ENCODE data around the gene NVL. TPM values are rescaled to one million over a fixed set of nuclear protein-coding genes. Genes with fewer than 3 reads are reported as not detected.
"Not testable (repeated sequence)": the region's sequence is repeated elsewhere in the genome, so short reads cannot be mapped to it uniquely, and the experiment has no call there.

Gene NVL
- total and polyA plus RNA-seq, 5 donors: 9.8 to 14.4 (median 11.4) TPM

DNA sequence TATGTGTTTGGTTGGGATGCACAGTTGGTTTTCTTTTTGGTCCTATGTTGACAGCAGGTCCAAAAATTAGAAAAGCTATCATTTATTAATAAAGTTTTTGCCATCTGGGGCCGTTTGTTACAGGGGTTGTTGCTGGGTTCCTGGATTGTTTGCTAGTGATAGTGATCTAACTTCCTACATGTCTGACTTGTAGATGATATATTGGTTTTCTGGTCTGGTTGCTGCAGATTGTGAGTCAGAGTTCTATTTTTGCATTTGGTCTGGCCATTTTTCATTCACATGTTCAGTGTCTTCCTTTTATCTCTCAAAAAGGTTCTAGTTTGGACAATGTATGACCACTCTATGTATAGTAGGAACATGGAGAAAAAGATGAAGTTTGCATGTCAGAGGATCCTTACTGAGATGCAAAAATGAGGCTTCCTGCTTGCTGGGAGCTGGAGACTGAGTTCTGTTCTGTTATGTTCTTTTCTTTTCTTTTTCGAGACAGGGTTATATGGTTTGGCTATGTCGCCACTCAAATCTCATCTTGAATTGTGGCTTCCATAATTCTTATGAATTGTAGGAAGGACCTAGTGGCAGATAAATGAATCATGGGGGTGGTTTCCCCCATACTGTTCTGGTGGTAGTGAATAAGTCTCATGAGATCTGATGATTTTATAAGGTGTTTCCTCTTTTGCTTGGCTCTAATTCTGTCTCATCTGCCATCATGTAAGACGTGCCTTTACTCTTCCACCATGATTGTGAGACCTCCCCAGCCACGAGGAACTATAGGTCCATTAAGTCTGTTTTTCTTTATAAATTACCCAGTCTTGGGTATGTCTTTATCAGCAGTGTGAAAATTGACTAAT lies 4.2 kb upstream of the NVL start:
- WGBS: 52% methylated on average over 5 of the region's 5 CpGs
- ATAC-seq: no peak
- no peaks in the 10 kb centered on the region for H3K9me3 ChIP-seq (ENCODE audit: control insufficient read depth, low read length)
- H3K4me1 ChIP-seq (ENCODE audit: control insufficient read depth, insufficient read depth, low read length): no peaks in the 10 kb centered on the region
- no peak overlapping the region for H3K27ac ChIP-seq (ENCODE audit: low read length)
- intact Hi-C loops (cut with DNase I): loop anchor here in 3 of 4 donors (2.0 to 10.0 kb wide), 3 partner anchors 217 to 219 kb away; partner anchors contain the start of gene FBXO28 (in 2 of the 3)
- H3K27me3 ChIP-seq (ENCODE audit: control insufficient read depth, insufficient read depth): no peaks in the 10 kb centered on the region
- no peak for DNase-seq
- no peak overlapping the region for H3K4me3 ChIP-seq (ENCODE audit: low read length)

- 16% methylated on average over 3 of the region's 3 CpGs for WGBS
- Histone ChIP-seq H3K9me3 (ENCODE audit: control insufficient read depth, low read length) (no peaks in the 10 kb centered on the region), H3K4me1 (ENCODE audit: control insufficient read depth, insufficient read depth, low read length) (no peaks in the 10 kb centered on the region), H3K27me3 (ENCODE audit: control insufficient read depth, insufficient read depth) (no peaks in the 10 kb centered on the region), H3K27ac (ENCODE audit: low read length) (no peak overlapping the region), H3K4me3 (ENCODE audit: low read length) (no peak overlapping the region)
- ATAC-seq (peak in 1 of 2 donors; percentile 40), DNase-seq (no peak)
- intact Hi-C loops (cut with DNase I): loop anchor here in 3 of 4 donors (2.0 to 10.0 kb wide), 3 partner anchors 216 to 219 kb away; partner anchors contain the start of gene FBXO28 (in 2 of the 3)
Measured at GRCh38 chr1:224333309-224333926, 3.4 kb upstream of the NVL start.

DNA sequence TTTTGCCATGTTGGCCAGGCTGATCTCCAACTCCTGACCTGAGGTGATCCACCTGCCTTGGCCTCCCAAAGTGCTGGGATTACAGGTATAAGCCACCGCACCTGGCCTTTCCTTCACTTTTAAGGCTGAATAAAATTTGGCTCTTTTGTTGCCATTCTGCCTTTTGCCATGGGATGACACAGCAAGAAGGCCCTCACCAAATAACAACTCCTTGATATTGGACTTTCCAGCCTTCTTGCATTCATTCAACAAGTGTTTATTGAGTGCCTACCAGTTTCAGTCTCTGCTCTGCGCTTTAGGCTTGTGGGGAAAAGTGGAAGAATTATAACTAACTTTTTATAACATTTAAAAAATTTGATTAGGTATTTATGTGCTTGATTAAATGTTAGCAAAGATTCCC lies 1.9 kb upstream of the NVL start:
- Histone ChIP-seq H3K4me1 (ENCODE audit: control insufficient read depth, insufficient read depth, low read length) (peaks cover 1% of the 10 kb centered on the region), H3K9me3 (ENCODE audit: control insufficient read depth, low read length) (no peaks in the 10 kb centered on the region), H3K27me3 (ENCODE audit: control insufficient read depth, insufficient read depth) (no peaks in the 10 kb centered on the region), H3K27ac (ENCODE audit: low read length) (no peak overlapping the region), H3K4me3 (ENCODE audit: low read length) (no peak overlapping the region)
- intact Hi-C loops (cut with DNase I): loop anchor here in 3 of 4 donors (2.0 to 10.0 kb wide), 3 partner anchors 215 to 217 kb away; partner anchors contain the start of gene FBXO28 (in 2 of the 3)
- DNase-seq (no peak), ATAC-seq (no peak)
- 98% methylated on average over 2 of the region's 2 CpGs for WGBS

GRCh38 chr1:224331326-224331725 lies 1.4 kb upstream of the NVL start:
- Histone ChIP-seq H3K9me3 (ENCODE audit: control insufficient read depth, low read length) (no peaks in the 10 kb centered on the region), H3K27me3 (ENCODE audit: control insufficient read depth, insufficient read depth) (no peaks in the 10 kb centered on the region), H3K4me3 (ENCODE audit: low read length) (no peak overlapping the region), H3K27ac (ENCODE audit: low read length) (no peak overlapping the region), H3K4me1 (ENCODE audit: control insufficient read depth, insufficient read depth, low read length) (peaks cover 1% of the 10 kb centered on the region)
- 100% methylated on average over 2 of the region's 2 CpGs for WGBS
- intact Hi-C loops (cut with DNase I): loop anchor here in 2 of 4 donors (5.0 to 10.0 kb wide), 2 partner anchors 214 to 217 kb away; partner anchors contain the start of gene FBXO28 (in 1 of the 2)
- DNase-seq (no peak), ATAC-seq (no peak)

DNA sequence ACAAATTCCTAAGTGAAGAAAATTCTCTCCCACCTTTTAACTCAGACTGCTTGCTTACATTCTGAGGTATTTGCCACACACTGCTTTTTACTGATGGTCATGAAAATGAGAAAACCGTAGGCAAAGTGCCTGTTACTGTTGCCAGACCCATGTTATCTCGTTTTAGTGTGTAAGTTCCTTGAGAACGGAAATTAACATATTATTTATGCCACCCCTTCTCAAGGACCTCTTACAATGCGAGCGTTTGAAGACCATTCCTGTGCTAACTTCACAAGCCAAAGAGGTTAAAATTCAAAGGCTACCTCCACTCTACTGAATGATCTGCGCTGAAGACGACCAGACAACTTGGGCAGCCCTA lies 509 bp downstream of the NVL start:
- Histone ChIP-seq H3K27me3 (ENCODE audit: control insufficient read depth, insufficient read depth) (no peaks in the 10 kb centered on the region), H3K4me3 (ENCODE audit: low read length) (peak overlapping the region; percentile 74), H3K4me1 (ENCODE audit: control insufficient read depth, insufficient read depth, low read length) (peaks cover 1% of the 10 kb centered on the region), H3K9me3 (ENCODE audit: control insufficient read depth, low read length) (no peaks in the 10 kb centered on the region), H3K27ac (ENCODE audit: low read length) (peak overlapping the region; percentile 98)
- DNase-seq: no peak
- WGBS: under 1% methylated on average over 7 of the region's 7 CpGs
- ATAC-seq: no peak
- intact Hi-C loops (cut with DNase I): no loop called here

DNA sequence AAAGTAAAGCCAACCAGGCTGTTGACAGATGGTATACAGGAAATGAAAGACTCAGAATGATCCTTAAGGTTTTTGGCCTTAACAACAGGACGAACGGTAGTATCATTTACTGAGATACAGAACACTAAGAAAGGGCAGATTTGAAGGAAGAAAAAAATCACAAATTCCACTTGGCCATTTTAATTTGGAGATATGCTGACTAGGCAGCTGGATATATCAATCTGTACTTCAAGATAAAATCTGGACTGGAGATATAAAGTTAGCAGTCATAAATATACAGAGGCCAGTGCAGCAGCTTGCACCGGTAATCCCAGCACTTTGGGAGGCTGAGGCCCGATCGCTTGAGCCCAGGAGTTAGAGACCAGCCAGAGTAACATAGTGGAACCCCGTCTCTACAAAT lies 1.3 kb downstream of the NVL start:
- intact Hi-C loops (cut with DNase I): no loop called here
- Histone ChIP-seq H3K9me3 (ENCODE audit: control insufficient read depth, low read length) (no peaks in the 10 kb centered on the region), H3K27me3 (ENCODE audit: control insufficient read depth, insufficient read depth) (no peaks in the 10 kb centered on the region), H3K4me1 (ENCODE audit: control insufficient read depth, insufficient read depth, low read length) (peaks cover 1% of the 10 kb centered on the region), H3K4me3 (ENCODE audit: low read length) (no peak overlapping the region), H3K27ac (ENCODE audit: low read length) (no peak overlapping the region)
- WGBS: 77% methylated on average over 6 of the region's 6 CpGs
- no peak for ATAC-seq
- DNase-seq: no peak

- no peaks in the 10 kb centered on the region for H3K27me3 ChIP-seq (ENCODE audit: control insufficient read depth, insufficient read depth)
- peaks cover 1% of the 10 kb centered on the region for H3K4me1 ChIP-seq (ENCODE audit: control insufficient read depth, insufficient read depth, low read length)
- no peak overlapping the region for H3K4me3 ChIP-seq (ENCODE audit: low read length)
- DNase-seq: no peak
- intact Hi-C loops (cut with DNase I): no loop called here
- H3K27ac ChIP-seq (ENCODE audit: low read length): no peak overlapping the region
- ATAC-seq: no peak
- 61% methylated on average over 1 of the region's 1 CpG for WGBS
- no peaks in the 10 kb centered on the region for H3K9me3 ChIP-seq (ENCODE audit: control insufficient read depth, low read length)
Measured at GRCh38 chr1:224325959-224326358, 4.0 kb downstream of the NVL start.

- Histone ChIP-seq H3K4me1 (ENCODE audit: control insufficient read depth, insufficient read depth, low read length) (no peaks in the 10 kb centered on the region), H3K9me3 (ENCODE audit: control insufficient read depth, low read length) (no peaks in the 10 kb centered on the region), H3K27me3 (ENCODE audit: control insufficient read depth, insufficient read depth) (no peaks in the 10 kb centered on the region), H3K27ac (ENCODE audit: low read length) (no peak overlapping the region), H3K4me3 (ENCODE audit: low read length) (no peak overlapping the region)
- ATAC-seq: no peak
- 97% methylated on average over 2 of the region's 2 CpGs for WGBS
- intact Hi-C loops (cut with DNase I): no loop called here
- DNase-seq: no peak
Measured at GRCh38 chr1:224321706-224322105, 8.3 kb downstream of the NVL start.

GRCh38 chr1:224317383-224318045 lies 12.5 kb downstream of the NVL start:
- no peak overlapping the region for H3K4me3 ChIP-seq (ENCODE audit: low read length)
- H3K9me3 ChIP-seq (ENCODE audit: control insufficient read depth, low read length): no peaks in the 10 kb centered on the region
- H3K27ac ChIP-seq (ENCODE audit: low read length): no peak overlapping the region
- 88% methylated on average over 4 of the region's 4 CpGs for WGBS
- no peaks in the 10 kb centered on the region for H3K27me3 ChIP-seq (ENCODE audit: control insufficient read depth, insufficient read depth)
- DNase-seq (no peak), ATAC-seq (no peak)
- H3K4me1 ChIP-seq (ENCODE audit: control insufficient read depth, insufficient read depth, low read length): no peaks in the 10 kb centered on the region
- intact Hi-C loops (cut with DNase I): no loop called here

DNA sequence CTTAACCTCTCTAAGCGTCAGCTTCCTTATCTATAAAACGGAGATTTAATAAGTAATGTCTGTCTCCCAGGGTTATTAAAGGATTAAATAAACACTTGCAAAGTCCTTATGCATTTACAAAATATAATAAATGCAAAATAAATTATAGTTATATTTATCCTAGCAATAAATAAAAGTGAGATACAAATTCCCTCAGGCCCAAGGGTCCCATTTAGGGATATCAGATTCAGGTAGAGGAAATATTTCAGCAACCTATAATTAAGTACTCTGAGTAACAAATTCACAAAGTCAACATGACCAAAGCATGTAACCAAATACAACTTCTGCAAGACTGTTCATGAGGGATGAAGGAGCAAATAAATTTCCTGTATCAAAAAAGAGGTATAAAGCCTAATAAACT lies 17.9 kb downstream of the NVL start:
- H3K27ac ChIP-seq (ENCODE audit: low read length): no peak overlapping the region
- 92% methylated on average over 2 of the region's 2 CpGs for WGBS
- H3K27me3 ChIP-seq (ENCODE audit: control insufficient read depth, insufficient read depth): no peaks in the 10 kb centered on the region
- DNase-seq (no peak), ATAC-seq (no peak)
- no peaks in the 10 kb centered on the region for H3K9me3 ChIP-seq (ENCODE audit: control insufficient read depth, low read length)
- intact Hi-C loops (cut with DNase I): no loop called here
- H3K4me3 ChIP-seq (ENCODE audit: low read length): no peak overlapping the region
- no peaks in the 10 kb centered on the region for H3K4me1 ChIP-seq (ENCODE audit: control insufficient read depth, insufficient read depth, low read length)

DNA sequence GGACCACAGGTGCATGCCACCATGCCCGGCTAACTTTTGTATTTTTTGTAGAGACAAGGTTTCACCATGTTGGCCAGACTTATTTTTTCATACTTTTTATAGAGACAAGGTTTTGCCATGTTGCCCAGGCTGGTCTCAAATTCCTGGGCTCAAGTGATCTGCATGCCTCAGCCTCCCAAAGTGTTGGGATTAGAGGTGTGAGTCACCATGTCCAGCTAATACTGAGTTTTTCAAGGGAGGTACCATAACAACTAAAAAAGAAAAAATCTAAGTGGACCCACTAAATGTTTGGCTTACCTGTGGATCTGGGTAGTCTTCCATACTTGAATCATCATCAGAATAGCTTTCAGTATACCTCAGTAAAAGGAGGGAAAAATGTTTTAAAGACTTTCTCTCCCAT lies 18.5 kb downstream of the NVL start:
- H3K4me3 ChIP-seq (ENCODE audit: low read length); DNase-seq; ATAC-seq; H3K27ac ChIP-seq (ENCODE audit: low read length); intact Hi-C loops (cut with DNase I); H3K9me3 ChIP-seq (ENCODE audit: control insufficient read depth, low read length); H3K27me3 ChIP-seq (ENCODE audit: control insufficient read depth, insufficient read depth); H3K4me1 ChIP-seq (ENCODE audit: control insufficient read depth, insufficient read depth, low read length): not testable (repeated sequence)
- 100% methylated on average over 1 of the region's 1 CpG for WGBS
